H1 (cell line): ENCODE results near the gene LRTM2.

Experiments used
- ATF3 ChIP-seq: IDR thresholded peaks from 2 replicates; pipeline ENCODE4 v1.6.1; 2011; ENCODE audit warnings: low read depth, mild to moderate bottlenecking, low read length; ENCODE audit not compliant: insufficient read depth
- CTCF ChIP-seq, 3 experiments: IDR thresholded peaks; 1 replicate in 2 of 3; 2 replicates in 1 of 3; pipeline versions ENCODE4 v1.5.1 to v1.6.1; 2011; ENCODE audit warnings: low read length in 3 of 3, mild to moderate bottlenecking in 3 of 3, inconsistent platforms in 2 of 3, low read depth in 1 of 3, moderate library complexity in 1 of 3; ENCODE audit not compliant: insufficient read depth in 1 of 3; ENCODE audit errors: control extremely low read depth in 1 of 3
- EP300 ChIP-seq, 2 experiments: IDR thresholded peaks; 1 replicate in 1 of 2; 2 replicates in 1 of 2; pipeline ENCODE4 v1.6.1; 2011 to 2012; ENCODE audit warnings: low read depth in 2 of 2, low read length in 2 of 2, mild to moderate bottlenecking in 2 of 2, borderline replicate concordance in 1 of 2, inconsistent platforms in 1 of 2, moderate library complexity in 1 of 2
- KDM4A ChIP-seq: IDR thresholded peaks from one replicate; pipeline ENCODE4 v1.7.1; 2012; ENCODE audit warnings: low read depth, mild to moderate bottlenecking, moderate library complexity, low read length, inconsistent platforms; ENCODE audit not compliant: severe bottlenecking
- PHF8 ChIP-seq: fragments of 200-600 bp; sonication (generic); conservative IDR thresholded peaks from 2 replicates; pipeline ENCODE4 v1.7.1; 2012; ENCODE audit warnings: low read depth, mild to moderate bottlenecking, inconsistent platforms, low read length, moderate library complexity
- POLR2A ChIP-seq, 2 experiments: IDR thresholded peaks; 1 replicate in 1 of 2; 2 replicates in 1 of 2; pipeline ENCODE4 v1.6.1; 2011; ENCODE audit warnings: low read depth in 2 of 2, low read length in 2 of 2, mild to moderate bottlenecking in 2 of 2; ENCODE audit errors: control extremely low read depth in 1 of 2
- SIN3A ChIP-seq, 2 experiments: IDR thresholded peaks in 1 of 2; conservative IDR thresholded peaks in 1 of 2; 2 replicates each; pipeline ENCODE4 v1.6.1; 2011 to 2012; ENCODE audit warnings: low read length in 2 of 2, improper control_type of control experiment in 1 of 2, low read depth in 1 of 2, mild to moderate bottlenecking in 1 of 2
- SP1 ChIP-seq: IDR thresholded peaks from 2 replicates; pipeline ENCODE4 v1.6.1; 2011; ENCODE audit warnings: low read depth, low read length

- no peak for TF ChIP-seq CTCF (IDR thresholded peaks at IDR 0.05; ENCODE audit: control extremely low read depth in 1 of 3, insufficient read depth in 1 of 3, low read depth in 1 of 3, low read length in 3 of 3)
- TF ChIP-seq KDM4A = no peak
- no peak for TF ChIP-seq ATF3
- TF ChIP-seq PHF8 = no peak
- TF ChIP-seq POLR2A (IDR thresholded peaks at IDR 0.05; ENCODE audit: control extremely low read depth in 1 of 2, low read depth in 2 of 2, low read length in 2 of 2) = no peak
- TF ChIP-seq EP300 (IDR thresholded peaks at IDR 0.05; ENCODE audit: borderline replicate concordance in 1 of 2, low read depth in 2 of 2, low read length in 2 of 2) = no peak
- TF ChIP-seq SIN3A (conservative IDR thresholded peaks at IDR 0.05 in 1 of 2, IDR thresholded peaks at IDR 0.05 in 1 of 2; ENCODE audit: low read depth in 1 of 2, low read length in 2 of 2) = no peak
- no peak for TF ChIP-seq SP1
Measured at GRCh38 chr12:1841586-1842182, 21.3 kb downstream of the LRTM2 start.
